CD14-positive monocyte (primary cell): ENCODE results near the gene DENND1A. TPM values are rescaled to one million over a fixed set of nuclear protein-coding genes. Genes with fewer than 3 reads are reported as not detected.

Source experiments
- DNase-seq, 3 donors: peaks; one replicate each; pipeline ENCODE4 v3.0.0-alpha.2; 2011 to 2022
- H2AFZ ChIP-seq: 2 replicates; pipeline ENCODE4 v1.6.0; 2012; ENCODE audit warnings: mild to moderate bottlenecking, low read depth, low read length, inconsistent platforms; ENCODE audit not compliant: insufficient read depth, poor library complexity, severe bottlenecking
- H3K27ac ChIP-seq, 2 donors: 1 replicate in 1 of 2; 2 replicates in 1 of 2; pipeline ENCODE4 v1.5.1; 2012 to 2013; ENCODE audit warnings: low read length in 2 of 2, control low read depth in 1 of 2, inconsistent platforms in 1 of 2, low read depth in 1 of 2, mild to moderate bottlenecking in 1 of 2
- H3K27me3 ChIP-seq, 2 donors: one replicate each; pipeline versions ENCODE4 v1.6.0 to v1.6.1; 2011 to 2013; ENCODE audit warnings: low read length in 2 of 2; ENCODE audit not compliant: control insufficient read depth in 2 of 2, insufficient read depth in 2 of 2
- H3K36me3 ChIP-seq, 2 donors: replicated peaks in 1 of 2; 1 replicate in 1 of 2; 2 replicates in 1 of 2; pipeline versions ENCODE4 v1.5.1 to v1.6.1; 2012 to 2013; ENCODE audit warnings: low read length in 2 of 2, control low read depth in 1 of 2, inconsistent platforms in 1 of 2, mild to moderate bottlenecking in 1 of 2; ENCODE audit not compliant: insufficient read depth in 2 of 2, control insufficient read depth in 1 of 2
- H3K4me1 ChIP-seq, 2 donors: 1 replicate in 1 of 2; 2 replicates in 1 of 2; pipeline versions ENCODE4 v1.5.1 to v1.6.1; 2012 to 2013; ENCODE audit warnings: low read length in 2 of 2, control low read depth in 1 of 2, inconsistent platforms in 1 of 2, mild to moderate bottlenecking in 1 of 2, moderate library complexity in 1 of 2; ENCODE audit not compliant: insufficient read depth in 2 of 2, control insufficient read depth in 1 of 2
- H3K4me2 ChIP-seq: replicated peaks from 2 replicates; pipeline ENCODE3; 2012; ENCODE audit warnings: low read length, moderate library complexity, mild to moderate bottlenecking; ENCODE audit not compliant: poor library complexity, severe bottlenecking; ENCODE audit errors: extremely low read depth
- H3K4me3 ChIP-seq, 3 experiments: fragments of 200-600 bp in 1 of 3; sonication (generic) in 1 of 3; replicated peaks in 1 of 3; 1 replicate in 2 of 3; 2 replicates in 1 of 3; pipeline ENCODE4 v1.5.1; 2011 to 2013; ENCODE audit warnings: low read length in 3 of 3, mild to moderate bottlenecking in 3 of 3, control low read depth in 2 of 3, low read depth in 2 of 3, inconsistent platforms in 1 of 3, moderate library complexity in 1 of 3
- H3K79me2 ChIP-seq: 2 replicates; pipeline ENCODE4 v1.6.0; 2012; ENCODE audit warnings: mild to moderate bottlenecking, control low read depth, inconsistent platforms, low read length, moderate library complexity; ENCODE audit not compliant: insufficient read depth
- H3K9ac ChIP-seq: 2 replicates; pipeline ENCODE4 v1.6.0; 2017; ENCODE audit warnings: low read length, mild to moderate bottlenecking; ENCODE audit not compliant: insufficient read depth, poor library complexity, severe bottlenecking
- H3K9me3 ChIP-seq, 2 donors: replicated peaks in 1 of 2; 1 replicate in 1 of 2; 2 replicates in 1 of 2; pipeline versions ENCODE4 v1.5.1 to v1.6.1; 2012 to 2013; ENCODE audit warnings: low read length in 2 of 2, control low read depth in 1 of 2; ENCODE audit not compliant: control insufficient read depth in 1 of 2, insufficient read depth in 1 of 2
- H4K20me1 ChIP-seq: 2 replicates; pipeline ENCODE4 v1.6.0; 2012; ENCODE audit warnings: mild to moderate bottlenecking, low read length, control low read depth, moderate library complexity; ENCODE audit not compliant: insufficient read depth
- H3K27ac Mint-ChIP-seq, 7 donors: one replicate each; pipeline ENCODE4 v1.8.0; 2020; ENCODE audit warnings: mild to moderate bottlenecking in 7 of 7, mixed read lengths in 7 of 7, moderate library complexity in 6 of 7, inconsistent platforms in 2 of 7
- H3K27me3 Mint-ChIP-seq, 3 donors: one replicate each; pipeline ENCODE4 v1.8.0; 2021 to 2022; ENCODE audit warnings: low read depth in 3 of 3, mild to moderate bottlenecking in 3 of 3, mixed read lengths in 3 of 3, moderate library complexity in 3 of 3, inconsistent platforms in 1 of 3
- H3K36me3 Mint-ChIP-seq, 2 donors: one replicate each; pipeline ENCODE4 v1.8.0; 2020; ENCODE audit warnings: mixed read lengths in 2 of 2, inconsistent platforms in 1 of 2, mild to moderate bottlenecking in 1 of 2
- H3K4me1 Mint-ChIP-seq: one replicate; pipeline ENCODE4 v1.8.0; 2020; ENCODE audit warnings: mild to moderate bottlenecking, mixed read lengths
- H3K4me3 Mint-ChIP-seq, 2 donors: one replicate each; pipeline ENCODE4 v1.8.0; 2020; ENCODE audit warnings: mild to moderate bottlenecking in 2 of 2, mixed read lengths in 2 of 2, moderate library complexity in 1 of 2
- H3K9me3 Mint-ChIP-seq, 7 donors: one replicate each; pipeline ENCODE4 v1.8.0; 2020 to 2022; ENCODE audit warnings: mixed read lengths in 7 of 7, mild to moderate bottlenecking in 6 of 7, moderate library complexity in 6 of 7, inconsistent platforms in 2 of 7
- WGBS: methylation state at CpG from one replicate; pipeline ENCODE4 v1.1.5; 2013; ENCODE audit warnings: missing lambda C conversion rate; ENCODE audit not compliant: insufficient coverage; 5-methylcytosine and 5-hydroxymethylcytosine counted together
- intact Hi-C, 2 donors: fragments of 100-400 bp; cut with micrococcal nuclease; formaldehyde crosslinking; loops; one replicate each; pipeline versions ENCODE4 v1.15.0 to v1.15.1; 2023
- polyA plus RNA-seq, 3 donors: library from polyadenylated mRNA; depleted of rRNA in 1 of 3; unstranded in 2 of 3; stranded (reverse) in 1 of 3; fragments of 300-500 nt in 2 of 3; fragments of >200 nt in 1 of 3; fragmentation: Illumina TruSeq in 2 of 3; gene quantifications; 1 replicate in 2 of 3; 2 replicates in 1 of 3; pipeline ENCODE4 v1.2.3, GENCODE V29; 2012 to 2021
- TF ChIP-seq, protein P1 (sequence below): fragments of 200-600 bp; IDR thresholded peaks from one replicate; pipeline ENCODE4 v1.8.0; 2022; ENCODE audit warnings: antibody characterized with exemption, mild to moderate bottlenecking

The DENND1A gene
- polyA plus RNA-seq, 3 donors: 24.8 to 73.0 (median 29.4) TPM

DNA sequence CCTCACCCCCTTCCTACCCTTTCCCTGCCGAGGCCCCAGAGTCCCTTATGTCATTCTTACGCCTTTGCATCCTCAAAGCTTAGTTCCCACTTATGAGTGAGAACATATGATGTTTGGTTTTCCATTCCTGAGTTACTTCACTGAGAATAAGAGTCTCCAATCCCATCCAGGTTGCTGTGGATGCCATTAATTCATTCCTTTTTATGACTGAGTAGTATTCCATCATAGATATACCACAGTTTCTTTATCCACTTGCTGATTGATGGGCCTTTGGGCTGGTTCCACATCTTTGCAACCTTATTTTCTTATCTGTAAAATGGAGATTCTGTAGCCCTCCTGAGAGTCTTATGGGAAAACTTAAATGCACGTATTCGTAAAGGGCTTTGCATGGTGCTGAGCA is 537.1 kb downstream of the DENND1A start:
- Histone ChIP-seq H3K36me3 (peaks cover 27 to 40% of the 10 kb centered on the region in 2 donors), H3K79me2 (no peaks in the 10 kb centered on the region), H3K27ac (no peak overlapping the region), H3K9ac (no peak overlapping the region), H3K27me3 (no peaks in the 10 kb centered on the region), H2AFZ (no peak overlapping the region), H4K20me1 (peaks cover 32% of the 10 kb centered on the region), H3K9me3 (no peaks in the 10 kb centered on the region), H3K4me2 (no peak overlapping the region), H3K4me3 (no peak overlapping the region), H3K4me1 (peaks cover 23 to 24% of the 10 kb centered on the region in 2 donors)
- intact Hi-C loops: no loop called here
- peaks cover 41 to 53% of the 10 kb centered on the region in 2 donors for H3K36me3 Mint-ChIP-seq
- DNase-seq: no peak
- TF ChIP-seq, protein P1, sequence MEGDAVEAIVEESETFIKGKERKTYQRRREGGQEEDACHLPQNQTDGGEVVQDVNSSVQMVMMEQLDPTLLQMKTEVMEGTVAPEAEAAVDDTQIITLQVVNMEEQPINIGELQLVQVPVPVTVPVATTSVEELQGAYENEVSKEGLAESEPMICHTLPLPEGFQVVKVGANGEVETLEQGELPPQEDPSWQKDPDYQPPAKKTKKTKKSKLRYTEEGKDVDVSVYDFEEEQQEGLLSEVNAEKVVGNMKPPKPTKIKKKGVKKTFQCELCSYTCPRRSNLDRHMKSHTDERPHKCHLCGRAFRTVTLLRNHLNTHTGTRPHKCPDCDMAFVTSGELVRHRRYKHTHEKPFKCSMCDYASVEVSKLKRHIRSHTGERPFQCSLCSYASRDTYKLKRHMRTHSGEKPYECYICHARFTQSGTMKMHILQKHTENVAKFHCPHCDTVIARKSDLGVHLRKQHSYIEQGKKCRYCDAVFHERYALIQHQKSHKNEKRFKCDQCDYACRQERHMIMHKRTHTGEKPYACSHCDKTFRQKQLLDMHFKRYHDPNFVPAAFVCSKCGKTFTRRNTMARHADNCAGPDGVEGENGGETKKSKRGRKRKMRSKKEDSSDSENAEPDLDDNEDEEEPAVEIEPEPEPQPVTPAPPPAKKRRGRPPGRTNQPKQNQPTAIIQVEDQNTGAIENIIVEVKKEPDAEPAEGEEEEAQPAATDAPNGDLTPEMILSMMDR: no peak
- WGBS: no CpG with 5 or more reads among the region's 4 CpGs
- peaks cover 0 to 1% (median 0%) of the 10 kb centered on the region in 3 donors for H3K27me3 Mint-ChIP-seq
- no peak overlapping the region for H3K4me3 Mint-ChIP-seq
- no peak overlapping the region for H3K27ac Mint-ChIP-seq
- H3K9me3 Mint-ChIP-seq: peaks cover 0 to 10% (median 3%) of the 10 kb centered on the region in 7 donors
- peaks cover 25% of the 10 kb centered on the region for H3K4me1 Mint-ChIP-seq

DNA sequence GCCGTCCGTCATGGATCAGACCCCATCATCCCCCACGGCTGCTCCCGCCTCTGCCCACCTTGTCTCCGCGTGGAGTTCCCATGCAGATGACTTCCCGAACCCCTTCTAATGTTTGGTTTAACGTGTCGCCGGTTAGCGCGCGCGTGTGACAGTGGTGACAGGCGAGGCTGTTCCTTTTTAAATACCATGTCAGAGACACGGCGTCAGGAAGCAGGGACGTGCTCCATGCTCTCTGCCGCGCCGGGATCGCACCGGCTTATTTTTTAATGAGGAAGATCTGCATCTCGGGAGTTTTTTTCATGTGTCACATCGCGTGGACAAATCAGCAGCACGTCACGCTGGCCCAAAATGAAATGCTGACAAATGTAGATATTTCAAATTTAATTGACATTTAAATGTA is 538.0 kb downstream of the DENND1A start:
- Mint-ChIP-seq H3K27me3 (peaks cover 0 to 1% (median 0%) of the 10 kb centered on the region in 3 donors), H3K4me1 (peaks cover 32% of the 10 kb centered on the region), H3K9me3 (peaks cover 0 to 10% (median 3%) of the 10 kb centered on the region in 7 donors), H3K36me3 (peaks cover 33 to 46% of the 10 kb centered on the region in 2 donors), H3K27ac (no peak overlapping the region), H3K4me3 (no peak overlapping the region)
- Histone ChIP-seq H3K27ac (no peak overlapping the region), H3K4me3 (no peak overlapping the region), H4K20me1 (peaks cover 40% of the 10 kb centered on the region), H3K27me3 (no peaks in the 10 kb centered on the region), H3K4me2 (no peak overlapping the region), H3K4me1 (peaks cover 30% of the 10 kb centered on the region in 2 donors), H2AFZ (no peak overlapping the region), H3K9me3 (no peaks in the 10 kb centered on the region), H3K36me3 (peaks cover 24 to 31% of the 10 kb centered on the region in 2 donors), H3K9ac (no peak overlapping the region), H3K79me2 (no peaks in the 10 kb centered on the region)
- WGBS: 96% methylated on average over 22 of the region's 28 CpGs
- TF ChIP-seq, protein P1: no peak
- intact Hi-C loops: no loop called here
- DNase-seq: no peak
